ENCODE measurements around the gene MLLT10.

Gene MLLT10

DNA sequence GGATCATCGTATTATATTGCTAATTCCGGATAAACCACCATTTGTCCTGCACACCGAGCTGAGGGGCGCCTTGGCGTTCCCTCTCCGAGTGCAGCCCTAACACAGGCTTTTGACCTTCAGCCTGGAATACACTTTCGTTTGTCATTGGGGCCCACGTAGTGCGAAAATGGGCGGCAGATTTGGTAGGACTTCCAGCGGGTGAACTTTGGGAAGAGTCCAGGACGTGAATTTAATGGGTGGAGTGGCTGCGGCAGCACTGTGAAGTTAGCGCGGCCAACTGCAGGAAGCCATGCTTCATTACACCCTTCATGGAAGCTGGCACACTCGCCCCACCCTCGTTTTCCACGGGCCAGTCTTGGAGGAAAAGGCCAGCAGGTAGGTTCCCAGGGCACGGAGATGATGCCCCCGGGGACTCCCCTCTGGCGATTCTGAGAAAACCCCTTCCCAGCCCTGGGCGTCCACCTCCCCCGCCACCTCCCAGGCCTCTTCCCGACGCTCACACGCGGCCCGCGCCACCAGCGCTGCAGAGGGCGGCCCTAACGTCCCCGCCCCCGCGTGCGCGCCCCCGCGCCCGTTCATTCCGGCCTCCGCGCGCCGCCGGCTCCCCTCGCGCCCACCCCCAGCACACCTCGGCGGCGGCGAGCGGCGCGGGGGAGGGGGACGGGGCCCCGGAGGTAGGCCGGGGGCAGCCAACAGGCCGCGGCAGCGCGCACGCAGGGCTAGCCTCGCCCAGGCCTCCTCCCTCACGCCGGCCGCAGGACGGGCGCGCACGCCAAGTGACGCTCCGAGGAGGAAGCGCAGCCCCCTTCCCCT, at the start of gene MLLT10:
TSS of gene MLLT10 (plus strand) at position 766 of the 813 bp plus-strand sequence. CDS start 413 bp downstream, outside the sequence.
- DNase-seq: peak; percentile 77 to 99 (median 92)

DNA sequence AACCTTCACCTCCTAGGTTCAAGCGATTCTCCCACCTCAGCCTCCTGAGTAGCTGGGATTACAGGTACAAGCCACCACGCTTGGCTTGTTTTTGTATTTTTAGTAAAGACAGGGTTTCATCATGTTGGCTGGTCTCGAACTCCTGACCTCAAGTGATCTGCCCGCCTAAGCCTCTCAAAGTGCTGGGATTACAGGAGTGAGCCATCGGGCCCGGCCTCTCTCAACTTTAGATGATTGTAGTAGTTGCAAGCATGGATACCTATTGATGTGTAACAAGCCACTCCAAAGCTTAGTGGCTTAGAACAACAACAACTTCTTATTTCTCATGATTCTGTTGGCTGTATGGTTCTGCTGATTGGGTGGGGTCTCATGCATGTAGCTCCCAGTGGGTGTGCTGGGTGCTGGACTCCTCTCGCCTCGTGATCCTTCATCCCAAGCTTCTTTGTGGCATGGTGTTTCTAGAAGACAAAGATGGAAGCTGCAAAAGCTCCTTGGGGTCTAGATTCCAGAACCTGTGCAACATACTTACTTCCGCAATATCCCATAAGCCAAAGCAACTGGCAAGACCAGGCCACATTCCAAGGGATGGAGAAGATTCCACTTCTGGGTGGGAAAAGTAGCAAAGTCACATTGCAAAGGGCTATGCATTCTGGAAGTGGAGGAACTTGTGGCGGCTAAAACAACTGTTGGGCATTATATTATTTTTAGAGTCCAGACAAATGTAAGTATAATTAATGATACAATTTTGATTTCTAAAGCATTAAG, 46.4 kb upstream of the MLLT10 start:
- no peak for DNase-seq

GRCh38 chr10:21488246-21488956, 45.6 kb upstream of the MLLT10 start:
- no peak for DNase-seq

- DNase-seq: no peak
Observed at GRCh38 chr10:21488957-21489446, 45.0 kb upstream of the MLLT10 start.

- DNase-seq: no peak
Observed at GRCh38 chr10:21490028-21490710, 43.9 kb upstream of the MLLT10 start.

DNA sequence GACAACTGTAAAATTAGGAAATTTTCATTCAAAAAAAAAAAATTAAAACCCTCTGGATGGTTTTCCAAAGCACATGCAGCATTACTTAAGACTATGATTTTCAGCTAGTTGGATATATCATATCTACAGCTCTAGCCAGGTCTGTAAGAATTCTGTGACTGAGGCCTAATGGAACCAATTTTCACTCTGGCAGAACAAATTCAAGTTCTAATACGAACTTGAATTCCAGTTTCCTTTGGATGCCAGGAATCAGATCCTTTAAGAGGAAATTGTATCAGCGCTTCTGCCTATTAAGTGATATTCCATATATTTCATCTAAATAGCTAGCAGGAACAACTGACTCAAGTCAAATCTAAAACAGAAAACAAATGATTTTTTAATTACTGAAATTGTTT, 43.3 kb upstream of the MLLT10 start:
- DNase-seq: no peak

DNA sequence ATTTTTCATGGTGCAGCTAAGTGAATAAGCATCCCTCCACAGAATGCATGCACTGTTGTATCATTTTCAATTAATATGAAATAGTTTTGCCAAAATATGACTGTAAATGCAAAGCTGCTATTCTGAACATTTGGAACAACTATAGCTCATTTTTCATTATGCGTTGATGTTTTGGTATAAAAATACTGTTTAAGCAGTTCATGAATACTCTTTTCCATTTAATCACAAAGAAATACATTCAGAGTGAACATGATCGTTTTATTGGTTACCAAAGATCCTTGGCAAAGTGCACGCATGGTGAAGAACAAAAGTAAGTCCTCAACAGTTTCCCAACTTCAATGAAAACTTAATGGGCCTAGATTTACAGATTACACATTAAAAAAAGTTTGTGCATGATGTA, 41.6 kb upstream of the MLLT10 start:
- no peak for DNase-seq

DNA sequence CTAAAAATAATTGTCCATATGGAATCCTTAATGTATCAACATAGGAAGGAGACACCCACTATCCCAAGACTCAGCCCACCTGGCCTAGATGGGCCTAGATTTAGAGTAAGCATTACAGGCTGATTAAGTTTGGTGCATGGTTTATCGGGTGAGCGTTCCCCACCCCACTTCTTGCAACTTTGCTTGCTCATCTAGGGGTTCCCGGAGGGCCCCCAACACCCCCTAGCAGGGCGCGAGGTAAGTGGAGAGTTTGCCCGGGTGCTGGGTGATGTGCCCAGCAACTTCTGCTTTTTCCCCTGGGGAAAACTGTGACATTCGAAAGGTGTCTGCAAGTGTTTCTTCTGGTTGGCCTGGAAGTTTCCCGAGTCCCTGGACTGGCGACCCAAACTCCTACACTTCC, 40.2 kb upstream of the MLLT10 start:
- DNase-seq: no peak

DNA sequence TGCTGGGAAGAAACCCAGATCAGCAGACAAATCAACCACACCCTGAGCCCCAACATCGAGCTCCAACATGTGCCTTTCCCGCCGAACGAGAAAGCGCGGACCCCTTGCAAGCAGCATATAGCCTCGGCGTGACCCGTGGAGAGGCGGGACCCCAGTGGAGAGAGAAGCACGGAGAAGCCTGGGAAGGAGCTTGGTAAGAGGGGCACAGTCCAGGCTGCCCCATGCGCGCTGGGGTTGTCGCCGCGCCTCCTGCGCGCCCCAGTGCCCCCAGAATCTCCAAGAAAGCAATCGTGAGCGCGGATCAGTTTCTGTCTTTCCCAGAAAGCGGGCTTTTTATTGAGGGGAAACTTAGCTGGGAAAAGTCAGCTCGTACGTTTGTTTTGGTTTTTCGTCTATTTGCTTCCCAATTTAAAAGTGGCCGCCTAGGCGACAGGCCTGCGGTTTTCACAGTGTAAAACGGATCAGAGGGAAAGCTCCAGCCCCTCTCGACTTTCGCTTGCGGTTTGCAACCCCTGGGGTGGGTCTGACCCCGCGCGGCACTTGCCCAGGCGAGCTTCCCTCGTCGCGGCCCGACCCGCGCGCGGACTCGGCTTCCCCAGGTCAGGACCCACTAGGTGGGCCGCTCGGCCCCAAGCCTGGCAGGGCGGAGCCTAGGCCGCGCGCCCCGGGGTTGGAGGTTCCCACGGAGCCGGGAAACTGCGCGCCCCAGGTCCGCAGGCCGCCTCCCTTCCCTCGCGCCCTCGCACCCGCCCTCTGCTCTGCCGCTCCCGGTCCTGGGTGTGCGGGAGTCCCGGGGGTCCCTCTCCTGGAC, 39.6 kb upstream of the MLLT10 start:
- DNase-seq: peak in 11 of 58 donors; percentile 5 to 35 (median 21)

- no peak for DNase-seq
Observed at GRCh38 chr10:21495002-21495751, 38.9 kb upstream of the MLLT10 start.

DNA sequence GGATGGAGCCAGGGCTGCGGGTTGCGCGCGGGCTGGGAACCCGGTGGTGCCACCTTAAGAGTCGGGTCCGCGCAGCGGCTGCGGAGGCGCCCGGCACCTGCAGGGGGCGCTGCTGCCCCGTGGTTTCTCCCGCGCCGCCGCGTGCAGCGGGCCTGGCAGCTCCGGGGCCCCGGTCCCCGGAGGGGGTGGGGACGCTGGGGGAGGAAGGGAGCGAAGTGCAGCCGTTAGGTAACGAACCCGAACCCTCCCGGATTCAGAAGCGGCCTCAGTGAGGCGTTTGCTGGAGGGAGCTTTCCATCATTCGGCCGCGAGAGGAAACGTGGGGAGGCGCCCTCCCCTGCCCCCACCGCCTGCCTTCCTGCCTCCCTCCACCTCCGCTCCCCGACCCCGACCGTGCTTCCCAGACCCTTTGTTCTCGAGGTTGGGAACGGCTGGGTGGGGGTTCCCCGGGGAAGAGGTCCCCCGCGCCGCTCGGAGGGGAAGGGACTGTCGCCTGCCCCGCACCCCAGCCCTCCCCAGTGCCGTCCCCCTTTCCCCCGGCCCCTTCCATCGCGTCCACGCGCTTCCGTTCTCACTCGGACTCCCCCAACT, 38.2 kb upstream of the MLLT10 start:
- DNase-seq: peak; percentile 39 to 92 (median 80)

GRCh38 chr10:21496343-21497176, 37.5 kb upstream of the MLLT10 start:
- DNase-seq: peak in 49 of 58 donors; percentile 20 to 77 (median 58)

- DNase-seq: peak in 56 of 58 donors; percentile 30 to 90 (median 75)
Observed at GRCh38 chr10:21497177-21497807, 36.7 kb upstream of the MLLT10 start.

- DNase-seq: no peak
Observed at GRCh38 chr10:21498377-21498776, 35.7 kb upstream of the MLLT10 start.

DNA sequence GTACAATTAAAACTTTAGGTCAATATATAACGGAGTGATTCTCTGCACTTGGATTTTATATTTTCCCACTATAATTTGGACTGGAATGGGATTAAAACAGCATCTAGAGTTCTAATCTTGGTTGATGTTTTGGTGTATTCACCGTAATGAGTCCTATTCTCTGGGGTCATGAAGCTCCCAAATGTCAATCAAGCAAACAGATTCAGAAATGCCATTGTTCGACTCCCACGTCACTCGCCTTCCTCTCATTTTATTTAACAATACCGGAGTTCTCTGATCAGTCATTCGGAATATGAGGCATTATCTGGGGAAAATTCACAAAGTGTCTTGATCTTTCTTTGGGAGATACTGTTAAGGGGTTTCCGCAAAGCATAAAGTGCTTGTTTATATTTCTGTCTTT, 35.0 kb upstream of the MLLT10 start:
- DNase-seq: no peak

DNA sequence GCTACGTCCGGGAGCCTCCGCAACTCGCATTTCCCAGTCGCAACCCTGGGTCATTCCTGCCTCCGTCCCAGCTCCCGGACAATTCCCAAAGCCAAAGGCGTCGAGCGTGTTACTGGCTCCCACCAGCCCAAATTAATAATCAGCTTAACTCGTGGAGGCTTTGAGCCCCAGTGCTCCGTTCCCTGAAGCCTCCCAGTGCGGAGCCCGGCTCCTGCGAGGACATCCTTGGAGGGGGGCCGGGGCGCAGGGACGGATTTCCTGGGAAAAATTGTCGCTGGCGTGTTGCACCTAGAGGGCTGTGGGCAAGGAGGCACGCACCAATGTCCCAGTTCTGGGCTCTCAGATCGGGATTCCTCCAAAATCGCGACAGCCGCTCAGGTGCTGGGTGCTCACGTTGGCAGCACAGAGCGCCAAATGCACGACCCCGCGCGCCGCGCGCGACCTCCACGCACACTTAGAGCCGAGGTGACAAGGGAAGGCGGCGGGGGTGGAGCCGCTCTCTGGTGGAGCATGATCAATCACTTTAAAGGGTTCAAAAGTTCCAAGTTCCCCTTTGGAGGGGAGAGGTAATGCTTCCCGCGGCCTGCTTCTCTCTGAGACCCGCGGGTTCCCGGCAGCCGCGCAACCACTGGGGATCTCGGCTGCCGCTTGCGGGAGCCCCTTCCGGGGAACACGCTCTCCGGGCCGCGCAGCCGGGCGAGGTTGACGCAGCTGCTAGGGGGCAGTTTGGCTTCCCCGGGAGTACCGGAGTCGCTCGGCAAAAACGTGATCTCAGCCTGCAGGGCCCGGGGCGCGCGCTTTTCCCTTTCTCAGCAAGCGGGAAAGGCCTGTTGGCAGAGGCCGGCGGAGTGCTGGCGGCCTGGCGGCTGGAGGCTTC, 34.1 kb upstream of the MLLT10 start:
- DNase-seq: no peak

GRCh38 chr10:21500578-21500910, 33.5 kb upstream of the MLLT10 start:
- no peak for DNase-seq

Data from anterior cingulate cortex (tissue), 58 donors.